ENCODE measurements around the gene NPB.

Gene NPB

GRCh38 chr17:81902023-81902652, at the start of gene NPB:
Gene NPB, plus strand, starts transcription at chr17:81902238. Its CDS starts 40 bp downstream, at chr17:81902278.
- DNase-seq, result peak; percentile 47

- DNase-seq, result no peak
Measured at GRCh38 chr17:81854974-81855774, 46.9 kb upstream of the NPB start.

GRCh38 chr17:81858170-81858966, 43.7 kb upstream of the NPB start:
- DNase-seq, result peak; percentile 88

GRCh38 chr17:81858967-81859905, 42.8 kb upstream of the NPB start:
- DNase-seq, result no peak

GRCh38 chr17:81859906-81860755, 41.9 kb upstream of the NPB start, which contains the start of gene P4HB:
Gene P4HB, minus strand, starts transcription at chr17:81860535. Its CDS starts 64 bp downstream, at chr17:81860471.
- peak; percentile 67 for DNase-seq

- peak; percentile 100 for DNase-seq
Measured at GRCh38 chr17:81860756-81861568, 41.1 kb upstream of the NPB start.

- no peak for DNase-seq
Measured at GRCh38 chr17:81863123-81863675, 38.8 kb upstream of the NPB start.

- no peak for DNase-seq
Measured at GRCh38 chr17:81863833-81864768, 37.9 kb upstream of the NPB start.

GRCh38 chr17:81865358-81865732, 36.7 kb upstream of the NPB start:
- no peak for DNase-seq

- peak; percentile 94 for DNase-seq
Measured at GRCh38 chr17:81865733-81866439, 36.2 kb upstream of the NPB start.

GRCh38 chr17:81866440-81867169, 35.4 kb upstream of the NPB start:
- DNase-seq, result no peak

GRCh38 chr17:81867170-81867990, 34.7 kb upstream of the NPB start:
- peak; percentile 88 for DNase-seq

GRCh38 chr17:81867991-81868673, 33.9 kb upstream of the NPB start:
- peak; percentile 74 for DNase-seq

- DNase-seq, result peak; percentile 78
Measured at GRCh38 chr17:81868674-81869220, 33.3 kb upstream of the NPB start.
